TTC549 (cell line): ENCODE data around the gene EXD3.
"Not testable (repeated sequence)": the region's sequence is repeated elsewhere in the genome, so short reads cannot be mapped to it uniquely, and the experiment has no call there.

Experiments
- FAIRE-seq: peaks from 2 replicates; lab custom pipeline; 2012; peaks lifted over from hg19 to GRCh38; lab: Jason Lieb, UNC

Gene EXD3

DNA sequence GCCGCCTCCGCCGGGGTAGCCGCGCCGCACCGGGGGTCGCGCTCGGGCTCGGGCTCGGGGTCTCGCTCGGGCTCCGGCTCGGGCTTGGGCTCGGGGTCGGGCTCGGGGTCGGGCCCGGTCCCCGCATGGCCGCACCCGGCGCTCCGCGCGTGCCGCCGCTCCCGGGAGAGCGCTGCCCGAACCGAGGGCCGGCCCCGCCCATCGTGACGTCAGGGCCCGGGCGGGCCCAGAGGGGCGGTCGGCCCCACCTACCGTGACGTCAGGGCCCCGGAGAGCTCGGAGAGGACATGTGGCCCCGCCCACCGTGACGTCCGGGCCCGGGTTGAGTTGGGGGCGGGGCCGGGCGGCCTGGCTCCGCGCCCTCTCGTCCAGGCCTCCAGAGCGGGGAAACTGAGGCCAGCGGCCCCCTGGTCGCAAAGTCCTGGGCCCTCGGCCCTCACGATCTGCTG is 36.2 kb upstream of the EXD3 start, which contains the start of gene NSMF:
TSS of gene NSMF (minus strand) at position 183 of the 449 bp plus-strand sequence. CDS start 232 bp downstream, outside the sequence.
- FAIRE-seq: no peak

DNA sequence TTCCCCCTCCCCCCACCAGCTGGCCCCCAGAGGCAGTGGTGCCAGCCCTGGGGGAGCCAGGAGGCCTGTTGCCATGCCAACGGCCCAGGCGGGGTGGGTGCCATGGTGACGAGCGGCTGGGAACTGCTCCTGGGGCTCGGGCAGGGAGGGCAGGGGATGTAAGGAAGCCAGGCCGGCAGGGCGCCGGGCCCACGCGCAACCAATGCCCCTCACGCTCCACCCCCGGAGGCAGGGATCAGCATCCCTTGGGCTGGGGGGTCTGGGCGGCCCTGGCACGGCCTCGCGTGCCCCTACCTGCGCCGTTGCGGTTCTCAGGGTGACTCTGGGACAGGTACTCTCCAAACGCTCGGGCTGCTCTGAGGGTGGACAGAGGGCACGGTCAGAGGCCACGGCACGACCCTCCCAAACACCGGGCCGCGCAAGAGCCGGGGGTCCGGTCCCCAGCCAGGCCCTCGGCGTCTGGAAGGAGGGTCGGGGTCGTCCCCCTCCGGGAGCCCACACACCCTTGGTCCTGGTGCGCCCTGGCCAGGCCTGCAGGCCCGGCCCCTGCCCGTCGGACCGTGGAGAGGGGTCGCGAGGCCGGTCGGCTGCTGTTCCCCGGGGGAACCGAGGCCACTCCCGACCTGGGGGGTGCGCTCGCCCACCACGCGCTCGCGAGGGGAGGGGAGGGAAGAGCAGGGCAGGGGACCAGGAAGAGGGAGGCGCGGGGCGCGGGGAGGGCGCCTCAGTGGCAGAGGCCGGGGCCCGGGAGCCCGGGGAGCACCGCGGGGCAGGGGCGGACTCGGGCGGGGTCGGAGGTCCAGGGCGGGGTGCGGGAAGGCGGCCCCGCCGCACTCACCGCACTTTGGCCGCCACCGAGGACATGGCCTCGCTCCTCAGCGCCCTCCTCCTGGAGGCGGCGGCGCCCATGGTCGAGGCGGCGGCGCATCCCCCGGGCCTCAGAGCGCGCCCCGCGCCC is 35.5 kb upstream of the EXD3 start:
- no peak for FAIRE-seq

DNA sequence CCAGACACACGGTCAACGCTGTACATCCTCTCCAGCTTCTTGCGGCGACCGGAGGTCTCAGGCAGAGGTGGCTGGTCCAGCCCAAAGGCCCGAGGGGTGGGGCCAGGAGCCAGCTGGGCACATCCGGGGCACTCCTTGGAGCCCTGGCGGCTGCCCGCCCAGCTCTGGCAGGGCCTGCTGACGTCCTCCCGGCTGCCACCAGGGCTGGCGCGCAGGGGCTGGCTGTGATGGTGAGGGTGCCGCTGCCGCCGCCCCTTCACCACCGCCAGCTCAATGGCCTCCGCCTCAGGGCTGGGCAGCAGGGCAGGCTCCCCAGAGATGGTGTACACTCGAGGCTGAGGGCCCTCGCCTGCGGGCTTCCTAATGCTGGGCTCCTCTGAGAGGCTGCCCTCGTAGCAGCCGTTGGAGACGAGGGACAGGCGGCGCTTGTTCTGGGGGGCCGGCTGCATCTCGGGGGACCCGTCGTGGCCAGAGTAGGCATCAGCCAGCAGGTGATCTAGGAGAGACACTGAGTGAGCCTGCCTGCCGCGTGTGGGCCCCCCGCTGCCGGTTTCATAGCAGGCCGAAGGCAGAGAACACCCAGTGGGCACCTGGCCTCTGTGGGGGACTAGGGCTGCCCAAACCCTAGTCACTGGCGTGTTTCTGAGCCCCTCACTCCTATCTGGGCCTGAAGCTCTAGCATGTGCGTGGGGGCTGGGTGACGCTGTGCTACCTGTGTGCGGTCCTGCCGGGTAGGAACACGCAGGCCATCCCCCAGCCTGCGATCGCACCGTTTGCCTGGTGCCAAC is 34.6 kb upstream of the EXD3 start:
- FAIRE-seq: no peak

DNA sequence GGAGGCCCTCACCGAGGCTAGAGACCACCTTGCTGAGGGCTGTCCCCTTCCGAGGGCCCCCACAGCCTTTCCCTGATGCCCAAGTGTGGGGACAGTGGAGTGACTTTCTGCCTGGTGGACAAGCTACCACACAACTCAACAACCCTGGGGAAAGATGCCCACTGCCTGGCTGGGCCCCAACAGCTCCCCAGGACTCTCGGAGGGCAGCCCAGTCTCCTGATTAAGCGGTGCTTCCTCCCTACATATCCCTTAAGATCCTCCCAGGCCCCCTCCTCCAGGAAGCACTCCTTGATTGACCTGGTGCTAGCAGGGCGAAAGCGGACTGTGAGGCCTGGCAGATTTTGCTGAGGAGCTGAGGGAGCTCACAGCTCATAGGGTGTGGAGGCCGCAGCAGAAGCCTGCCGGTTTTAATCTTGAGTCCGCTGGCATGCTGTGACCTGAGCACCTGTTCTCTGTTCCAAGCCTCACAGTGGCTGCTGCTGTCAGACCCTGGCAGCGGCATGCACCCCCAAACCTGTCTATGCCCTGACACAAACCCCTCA is 34.0 kb upstream of the EXD3 start:
- no peak for FAIRE-seq

DNA sequence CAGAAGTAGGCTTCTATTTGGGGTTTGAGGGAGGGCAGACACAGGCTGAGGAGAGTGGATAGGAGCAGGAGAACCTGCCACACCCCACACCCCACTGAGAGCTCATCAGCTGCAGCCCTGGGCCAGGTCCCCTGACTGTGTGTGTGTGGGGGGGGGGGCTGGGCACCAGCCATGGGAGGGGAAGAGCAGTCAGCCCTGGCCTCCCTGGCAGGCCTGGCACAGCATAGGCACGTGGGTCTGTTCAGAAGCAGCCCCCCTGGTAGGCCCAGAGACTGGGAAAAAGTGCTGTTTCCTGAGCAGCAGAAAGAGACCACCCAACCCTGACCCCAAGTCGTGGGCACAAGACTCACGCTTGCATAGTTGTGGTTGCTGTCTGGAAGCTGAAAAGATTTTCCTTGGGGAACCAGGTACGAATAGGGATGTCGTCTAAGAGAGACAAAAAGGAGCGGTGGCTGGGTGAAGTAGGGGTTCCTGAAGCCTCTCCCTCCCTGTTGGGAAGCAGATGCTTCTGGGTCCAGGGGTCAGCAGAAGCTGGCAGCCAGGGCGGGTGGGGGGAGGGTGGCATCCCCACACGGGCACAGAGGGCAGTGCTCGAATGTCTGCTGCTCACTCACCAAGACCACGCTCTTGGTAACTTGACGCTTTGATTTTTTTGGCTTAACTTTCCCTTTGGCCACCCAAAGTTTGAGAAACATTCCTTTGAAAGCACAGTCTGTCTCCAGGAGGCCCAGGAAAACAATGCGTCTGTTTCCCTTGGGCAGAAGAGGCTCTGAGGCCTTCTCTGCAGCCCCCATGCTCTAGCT is 33.3 kb upstream of the EXD3 start:
- no peak for FAIRE-seq

DNA sequence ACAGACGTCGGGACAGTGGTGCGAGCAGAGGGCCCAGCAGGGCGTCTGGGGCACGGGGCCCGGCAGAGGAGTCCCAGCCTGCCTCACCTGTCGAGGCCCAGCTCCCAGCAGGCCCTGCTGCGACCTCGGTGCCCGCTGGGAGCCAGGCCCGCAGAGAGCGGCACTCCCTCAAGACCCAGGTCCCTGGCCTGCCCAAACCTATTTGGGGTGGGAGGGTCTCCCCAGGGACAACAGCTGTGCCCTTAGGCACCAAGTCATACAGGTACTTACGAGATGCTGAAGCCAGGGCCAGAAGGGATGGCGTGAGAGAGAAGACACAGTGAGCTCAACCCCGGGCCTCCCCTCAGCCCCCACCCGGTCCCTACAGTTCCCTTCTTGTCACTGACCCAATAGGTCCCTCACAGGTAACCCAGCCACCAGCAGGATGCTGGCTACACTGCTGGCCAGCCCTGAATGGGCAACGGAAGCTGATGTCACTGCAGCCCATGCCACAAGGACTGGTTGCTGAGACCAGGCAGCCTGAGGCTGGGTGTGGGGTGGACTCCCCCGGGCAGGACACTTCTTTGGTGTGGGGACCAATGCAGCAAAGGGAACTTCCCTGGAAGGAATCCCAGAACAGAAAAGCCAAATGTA is 32.5 kb upstream of the EXD3 start:
- FAIRE-seq: no peak

DNA sequence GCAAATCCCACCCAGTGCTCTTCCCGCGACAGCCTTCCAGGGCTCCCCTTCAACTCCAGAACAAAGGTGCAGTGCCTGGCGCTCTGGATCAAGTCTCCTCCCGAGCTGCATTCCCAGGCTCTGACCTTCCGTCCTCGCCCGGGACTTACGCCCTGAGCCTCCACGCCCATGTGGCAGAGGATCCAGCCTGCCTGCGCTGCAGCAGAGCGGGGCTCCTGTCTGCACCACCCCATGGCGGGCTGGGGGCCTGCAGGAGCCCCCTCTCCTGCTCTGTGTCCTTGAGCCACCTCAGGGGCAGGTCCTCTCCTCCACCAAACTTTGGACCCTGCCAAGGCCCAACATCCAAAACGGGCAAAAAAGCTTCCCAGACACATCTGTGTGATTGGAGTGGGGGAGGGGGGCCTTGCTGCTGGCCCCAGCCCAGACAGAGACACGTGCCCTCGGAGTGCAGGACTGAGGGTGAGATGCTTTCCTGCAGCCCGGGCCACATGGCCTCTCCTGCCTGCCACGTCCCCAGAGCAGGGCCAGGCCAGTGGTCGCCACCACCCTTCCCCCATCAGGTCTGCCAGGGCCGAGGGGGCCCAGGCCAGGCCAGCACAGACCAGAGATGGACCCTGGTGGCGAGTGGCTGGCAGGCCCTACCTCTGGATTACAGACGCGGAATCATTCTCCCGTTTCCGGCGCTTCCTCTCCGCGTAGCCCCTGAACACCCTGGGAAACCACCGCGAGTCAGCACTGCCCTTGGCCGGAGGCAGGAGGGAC is 31.8 kb upstream of the EXD3 start:
- no peak for FAIRE-seq

DNA sequence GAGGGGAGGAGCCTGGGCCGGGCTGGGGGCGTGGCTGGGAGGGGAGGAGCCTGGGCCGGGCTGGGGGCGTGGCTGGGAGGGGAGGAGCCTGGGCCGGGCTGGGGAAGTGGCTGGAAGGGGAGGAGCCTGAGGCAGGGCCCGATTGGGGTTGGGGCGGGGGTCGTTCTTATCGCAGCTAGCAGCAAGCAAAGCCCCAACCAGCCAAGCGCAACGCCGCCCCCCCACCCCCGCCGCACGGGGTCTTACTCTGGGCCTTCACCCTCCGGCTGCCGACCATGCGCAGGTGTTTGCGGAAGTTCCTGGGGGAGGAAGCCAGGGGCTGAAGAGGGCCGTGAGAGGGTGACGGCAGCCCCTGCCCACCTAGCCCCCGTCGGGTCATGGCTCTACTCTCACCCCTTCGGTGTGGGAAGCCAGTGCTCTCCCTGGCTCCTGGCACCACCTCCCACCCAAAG is 31.2 kb upstream of the EXD3 start:
- FAIRE-seq: no peak

DNA sequence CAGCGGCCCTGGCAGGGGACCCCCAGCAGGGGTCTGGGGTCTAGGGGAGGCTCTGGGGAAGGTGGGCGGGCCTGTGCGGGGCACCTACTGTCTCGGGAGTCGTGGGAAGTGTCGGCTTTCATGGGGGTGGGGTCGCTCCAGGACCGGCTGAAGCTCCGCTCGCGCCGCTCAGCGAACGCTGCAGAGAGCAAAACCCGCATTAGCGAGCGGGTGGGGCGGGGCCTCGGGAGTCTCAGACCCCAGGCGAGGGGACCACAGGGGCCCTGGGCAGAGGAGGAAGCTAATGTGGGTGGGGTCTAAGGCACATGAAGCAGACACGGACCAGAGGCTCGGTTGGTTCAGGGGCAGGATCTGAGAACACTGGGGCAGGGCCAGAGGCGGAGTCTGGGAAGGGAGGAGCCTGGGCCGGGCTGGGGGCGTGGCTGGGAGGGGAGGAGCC is 30.7 kb upstream of the EXD3 start:
- FAIRE-seq: no peak

DNA sequence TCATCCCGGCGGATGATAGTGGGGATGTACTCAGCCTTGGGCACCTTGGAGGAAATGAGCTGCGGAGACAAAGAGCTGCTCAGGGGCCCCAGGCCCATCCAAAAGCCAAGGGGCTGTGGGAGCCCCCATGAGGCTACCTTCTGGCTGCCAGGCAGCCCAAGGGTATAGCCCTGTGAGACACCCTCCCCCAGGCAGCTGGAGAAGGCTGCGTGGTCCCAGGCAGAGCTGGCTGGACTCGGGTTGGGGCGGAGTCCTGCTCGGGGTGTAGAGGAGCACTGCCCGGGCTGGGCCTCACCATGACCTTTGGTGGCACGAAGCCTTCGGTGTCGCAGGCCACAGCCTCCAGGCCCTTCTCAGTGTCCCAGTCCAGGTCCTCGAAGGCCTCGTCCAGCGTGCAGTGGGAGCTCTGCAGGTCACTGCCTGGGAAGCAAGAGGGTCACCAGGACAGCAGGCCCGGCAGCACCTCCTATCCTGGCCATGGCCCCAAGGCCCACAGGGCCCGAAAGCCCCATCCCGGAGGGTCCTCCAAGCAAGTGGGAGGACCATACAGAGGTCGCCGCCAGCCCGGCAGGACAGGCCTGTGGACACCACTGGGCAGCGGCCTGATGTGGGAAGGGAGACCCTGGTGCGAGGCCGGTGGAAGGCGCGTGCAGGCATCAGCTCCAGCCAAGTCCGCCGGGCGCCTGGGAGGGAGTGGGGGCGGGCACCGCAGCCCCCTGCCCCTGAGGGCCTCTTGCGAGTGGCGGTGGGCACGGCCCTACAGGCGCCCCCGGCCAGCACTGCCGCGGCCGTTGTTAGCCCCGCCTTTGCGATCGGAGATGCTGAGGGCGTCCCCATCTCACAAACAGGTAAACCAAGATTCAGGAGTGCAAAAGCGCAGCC is 30.0 kb upstream of the EXD3 start:
- FAIRE-seq: no peak

DNA sequence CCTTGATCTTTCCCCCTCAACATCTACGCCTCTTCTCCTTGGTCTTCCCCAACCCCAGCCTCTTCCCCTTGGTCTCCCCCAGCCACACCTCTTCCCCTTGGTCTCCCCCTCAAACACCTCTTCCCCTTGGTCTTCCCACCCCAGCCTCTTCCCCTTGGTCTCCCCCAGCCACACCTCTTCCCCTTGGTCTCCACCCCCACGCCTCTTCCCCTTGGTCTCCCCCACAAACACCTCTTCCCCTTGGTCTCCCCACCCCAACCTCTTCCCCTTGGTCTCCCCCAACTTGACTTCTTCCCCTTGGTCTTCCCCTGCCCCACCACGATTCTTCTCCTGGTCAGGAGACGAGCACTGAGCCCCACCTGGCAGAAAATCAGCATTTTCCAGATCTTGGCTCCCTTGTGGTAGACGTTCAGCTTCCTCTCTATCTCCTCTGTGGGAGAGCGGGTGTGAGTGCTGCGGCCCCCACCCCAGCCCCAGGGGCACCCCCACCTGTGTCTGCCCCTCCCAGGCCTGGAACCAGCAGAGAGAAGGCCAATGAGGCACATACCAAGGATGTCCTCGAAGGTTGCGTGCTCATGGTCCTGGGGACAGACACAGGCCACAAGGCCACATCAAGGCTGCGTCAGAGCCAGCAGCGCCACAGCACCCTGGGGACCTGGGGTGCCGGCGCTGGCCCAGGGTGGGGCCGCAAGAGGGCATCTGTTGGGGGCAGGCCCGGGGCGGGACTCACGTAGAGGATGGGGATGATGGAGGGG is 29.2 kb upstream of the EXD3 start:
- no peak for FAIRE-seq

DNA sequence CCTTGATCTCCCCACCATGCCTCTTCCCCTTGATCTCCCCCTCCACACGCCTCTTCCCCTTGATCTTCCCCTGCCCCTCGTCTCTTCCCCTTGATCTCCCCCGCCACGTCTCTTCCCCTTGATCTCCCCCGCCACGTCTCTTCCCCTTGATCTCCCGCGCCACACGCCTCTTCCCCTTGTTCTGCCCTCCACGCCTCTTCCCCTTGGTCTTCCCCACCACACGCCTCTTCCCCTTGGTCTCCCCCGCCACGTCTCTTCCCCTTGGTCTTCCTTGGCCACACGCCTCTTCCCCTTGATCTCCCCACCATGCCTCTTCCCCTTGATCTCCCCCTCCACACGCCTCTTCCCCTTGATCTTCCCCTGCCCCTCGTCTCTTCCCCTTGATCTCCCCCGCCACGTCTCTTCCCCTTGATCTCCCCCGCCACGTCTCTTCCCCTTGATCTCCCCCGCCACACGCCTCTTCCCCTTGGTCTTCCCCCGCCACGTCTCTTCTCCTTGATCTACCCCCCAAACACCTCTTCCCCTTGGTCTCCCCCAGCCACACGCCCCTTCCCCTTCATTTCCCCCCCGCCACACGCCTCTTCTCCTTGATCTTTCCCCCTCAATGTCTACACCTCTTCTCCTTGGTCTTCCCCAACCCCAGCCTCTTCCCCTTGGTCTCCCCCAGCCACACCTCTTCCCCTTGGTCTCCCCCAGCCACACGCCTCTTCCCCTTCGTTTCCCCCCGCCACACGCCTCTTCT is 28.5 kb upstream of the EXD3 start:
- not testable (repeated sequence) for FAIRE-seq

DNA sequence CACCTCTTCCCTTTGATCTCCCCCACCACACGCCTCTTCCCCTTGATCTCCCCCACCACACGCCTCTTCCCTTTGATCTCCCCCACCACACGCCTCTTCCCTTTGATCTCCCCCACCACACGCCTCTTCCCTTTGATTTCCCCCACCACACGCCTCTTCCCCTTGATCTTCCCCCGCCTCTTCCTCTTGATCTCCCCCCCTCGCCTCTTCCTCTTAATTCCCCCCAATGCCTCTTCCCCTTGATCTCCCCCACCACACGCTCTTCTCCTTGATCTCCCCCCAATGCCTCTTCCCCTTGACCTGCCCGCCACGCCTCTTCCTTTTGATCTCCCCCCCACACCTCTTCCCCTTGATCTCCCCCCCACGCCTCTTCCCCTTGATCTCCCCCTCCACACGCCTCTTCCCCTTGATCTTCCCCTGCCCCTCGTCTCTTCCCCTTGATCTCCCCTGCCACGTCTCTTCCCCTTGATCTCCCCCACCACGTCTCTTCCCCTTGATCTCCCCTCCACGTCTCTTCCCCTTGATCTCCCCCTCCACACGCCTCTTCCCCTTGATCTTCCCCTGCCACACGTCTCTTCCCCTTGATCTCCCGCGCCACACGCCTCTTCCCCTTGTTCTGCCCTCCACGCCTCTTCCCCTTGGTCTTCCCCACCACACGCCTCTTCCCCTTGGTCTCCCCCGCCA is 27.7 kb upstream of the EXD3 start:
- FAIRE-seq: not testable (repeated sequence)

DNA sequence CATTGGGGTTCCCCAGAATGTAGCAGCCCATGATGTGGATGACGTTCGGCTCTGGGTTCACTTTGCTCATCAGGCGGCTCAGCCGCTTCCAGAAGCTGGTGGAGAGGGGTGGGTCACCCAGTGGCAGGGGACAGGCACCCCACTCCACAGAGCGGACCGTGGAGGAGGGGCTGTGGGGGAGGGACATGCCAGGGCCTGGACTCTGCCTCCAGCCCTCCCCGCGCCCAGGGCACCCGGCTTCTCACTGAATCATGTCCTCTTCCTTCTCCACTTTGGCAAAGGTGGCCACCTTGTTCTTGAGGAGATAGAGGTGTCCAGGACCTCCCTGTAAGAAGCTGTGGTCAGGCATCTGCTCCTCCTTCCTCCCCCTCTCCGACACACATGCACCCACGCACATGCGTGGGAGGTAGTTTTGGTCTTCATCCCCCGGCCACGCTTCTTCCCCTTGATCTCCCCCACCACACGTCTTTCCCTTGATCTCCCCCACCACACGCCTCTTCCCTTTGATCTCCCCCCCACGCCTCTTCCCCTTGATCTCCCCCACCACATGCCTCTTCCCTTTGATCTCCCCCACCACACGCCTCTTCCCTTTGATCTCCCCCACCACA is 27.1 kb upstream of the EXD3 start:
- FAIRE-seq: no peak

DNA sequence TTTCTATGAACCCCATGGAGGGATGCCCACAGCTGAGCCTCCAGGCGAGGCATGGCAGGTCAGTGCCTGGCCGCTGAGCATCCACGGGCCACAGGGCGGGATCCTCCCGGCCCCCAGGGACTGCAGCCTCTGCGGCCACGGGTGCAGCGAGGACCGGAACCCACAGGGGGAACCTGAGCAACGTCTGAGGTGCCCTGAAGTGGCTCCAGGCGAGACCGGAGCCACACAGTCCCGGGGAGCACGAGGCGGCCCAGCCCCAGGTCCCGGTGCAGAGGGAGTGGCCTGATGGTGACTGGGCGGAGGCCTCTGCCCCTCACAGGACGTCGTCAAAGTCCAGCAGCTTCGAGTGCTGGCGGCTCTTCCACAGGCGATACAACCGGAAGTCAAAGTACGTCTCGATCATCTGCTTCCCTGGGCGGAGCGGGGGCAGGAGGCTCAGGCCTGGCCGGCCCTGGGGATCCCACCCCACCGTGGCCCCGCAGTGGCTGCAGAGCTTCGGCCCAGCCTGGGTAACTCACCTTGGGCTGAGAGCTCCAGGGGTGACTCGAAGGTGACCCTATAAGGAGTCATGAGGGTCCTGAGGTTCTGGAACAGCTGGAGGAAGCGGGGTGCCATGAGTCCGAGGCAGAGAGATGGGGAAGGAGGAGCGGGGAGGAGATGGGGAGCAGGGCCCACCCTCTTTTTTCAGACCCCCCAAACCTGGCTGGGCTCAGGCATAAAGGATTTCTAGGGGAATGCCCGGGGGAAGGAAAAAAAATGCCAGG is 26.3 kb upstream of the EXD3 start:
- FAIRE-seq: no peak

DNA sequence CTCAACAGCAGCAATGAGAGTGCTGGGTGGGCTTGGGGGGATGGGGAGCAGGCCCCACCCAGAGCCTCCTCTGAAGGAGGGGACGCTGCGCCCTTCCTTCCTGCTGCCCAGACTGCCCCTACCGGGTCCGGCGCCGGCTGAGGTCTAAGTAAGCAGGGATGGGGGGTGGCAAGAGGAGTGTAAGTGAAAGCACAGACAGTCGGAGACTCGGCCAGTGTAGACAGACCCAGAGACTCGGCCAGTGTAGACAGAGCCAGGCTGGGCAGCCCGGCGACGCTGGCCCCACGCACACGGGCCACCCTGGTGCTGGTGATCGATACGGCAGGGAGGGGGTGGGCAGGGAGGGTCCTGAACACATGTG is 25.6 kb upstream of the EXD3 start:
- no peak for FAIRE-seq
